CD4-positive, alpha-beta T cell treated with Interleukin-17A for 1 hour (primary cell): Measurements from ENCODE around the gene TPO.

Experiments
- DNase-seq: peaks from one replicate; pipeline ENCODE4 v3.0.0-alpha.2; 2020

The TPO gene

GRCh38 chr2:1588051-1588977 is 175.1 kb downstream of the TPO start:
- DNase-seq, result no peak

GRCh38 chr2:1588978-1589621 is 175.8 kb downstream of the TPO start:
- DNase-seq, result no peak

- no peak for DNase-seq
Observed at GRCh38 chr2:1590596-1591460, 177.6 kb downstream of the TPO start.

- DNase-seq, result no peak
Observed at GRCh38 chr2:1591461-1591770, 178.2 kb downstream of the TPO start.
